ENCODE results near the gene VSTM2B. TPM values are rescaled to one million over a fixed set of nuclear protein-coding genes. Genes with fewer than 3 reads are reported as not detected.

The VSTM2B gene
- total RNA-seq, 2 donors from 2014 or later = not detected

DNA sequence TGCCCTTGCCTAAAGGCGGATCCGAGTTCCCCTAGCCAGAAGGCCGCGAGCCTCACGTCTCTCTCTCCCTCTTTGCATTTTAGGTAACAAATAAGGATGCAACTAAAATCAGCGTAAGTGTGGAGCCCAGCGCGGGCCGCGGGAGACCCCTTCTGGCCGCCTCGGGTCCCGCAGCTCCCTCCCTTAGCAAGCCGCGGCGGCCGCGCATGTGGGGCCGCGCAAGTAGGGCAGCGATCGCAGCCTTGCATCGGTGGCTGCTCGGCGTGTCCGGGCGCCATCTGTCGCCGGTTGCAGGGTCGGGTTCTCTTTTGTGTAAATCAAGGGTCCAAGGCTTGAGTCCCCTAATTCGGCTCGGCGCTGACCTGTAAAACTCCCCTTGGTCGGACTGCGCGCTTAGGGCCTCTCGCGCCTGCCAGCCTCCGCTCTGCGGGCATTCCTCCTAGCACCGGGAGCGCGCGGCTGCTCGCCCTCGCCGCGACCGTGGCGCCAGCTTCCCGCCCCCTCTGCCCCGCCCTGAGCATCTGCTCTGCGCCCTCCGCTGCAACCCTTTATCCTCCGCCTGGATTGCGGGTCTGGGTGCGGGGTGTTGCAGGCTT lies 2.7 kb downstream of the VSTM2B start:
- Histone ChIP-seq H3K36me3 (replicated peaks in 1 of 2; ENCODE audit: insufficient read depth in 1 of 2, low read depth in 2 of 2) (no peaks in the 10 kb centered on the region), H3K9me3 (no peaks in the 10 kb centered on the region), H3K4me1 (peaks cover 41% of the 10 kb centered on the region), H3K27ac (no peak overlapping the region), H3K27me3 (peaks cover 0 to 22% of the 10 kb centered on the region in 2 donors), H3K4me3 (no peak overlapping the region)
- WGBS, 2 donors = 0 to 1% methylated on average over 1 to 57 of the region's 57 CpGs
- intact Hi-C loops (cut with DNase I) = no loop called here
- TF ChIP-seq POLR2A (IDR thresholded peaks at IDR 0.05) = no peak
- TF ChIP-seq, protein P1, sequence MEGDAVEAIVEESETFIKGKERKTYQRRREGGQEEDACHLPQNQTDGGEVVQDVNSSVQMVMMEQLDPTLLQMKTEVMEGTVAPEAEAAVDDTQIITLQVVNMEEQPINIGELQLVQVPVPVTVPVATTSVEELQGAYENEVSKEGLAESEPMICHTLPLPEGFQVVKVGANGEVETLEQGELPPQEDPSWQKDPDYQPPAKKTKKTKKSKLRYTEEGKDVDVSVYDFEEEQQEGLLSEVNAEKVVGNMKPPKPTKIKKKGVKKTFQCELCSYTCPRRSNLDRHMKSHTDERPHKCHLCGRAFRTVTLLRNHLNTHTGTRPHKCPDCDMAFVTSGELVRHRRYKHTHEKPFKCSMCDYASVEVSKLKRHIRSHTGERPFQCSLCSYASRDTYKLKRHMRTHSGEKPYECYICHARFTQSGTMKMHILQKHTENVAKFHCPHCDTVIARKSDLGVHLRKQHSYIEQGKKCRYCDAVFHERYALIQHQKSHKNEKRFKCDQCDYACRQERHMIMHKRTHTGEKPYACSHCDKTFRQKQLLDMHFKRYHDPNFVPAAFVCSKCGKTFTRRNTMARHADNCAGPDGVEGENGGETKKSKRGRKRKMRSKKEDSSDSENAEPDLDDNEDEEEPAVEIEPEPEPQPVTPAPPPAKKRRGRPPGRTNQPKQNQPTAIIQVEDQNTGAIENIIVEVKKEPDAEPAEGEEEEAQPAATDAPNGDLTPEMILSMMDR (IDR thresholded peaks at IDR 0.05) = peak; percentile 34 to 62 (median 42)
- peak; percentile 52 for ATAC-seq
- peak; percentile 32 to 59 (median 40) for DNase-seq

GRCh38 chr19:29528946-29529645 lies 3.3 kb downstream of the VSTM2B start:
- no peak for DNase-seq
- H3K4me3 ChIP-seq = no peak overlapping the region

DNA sequence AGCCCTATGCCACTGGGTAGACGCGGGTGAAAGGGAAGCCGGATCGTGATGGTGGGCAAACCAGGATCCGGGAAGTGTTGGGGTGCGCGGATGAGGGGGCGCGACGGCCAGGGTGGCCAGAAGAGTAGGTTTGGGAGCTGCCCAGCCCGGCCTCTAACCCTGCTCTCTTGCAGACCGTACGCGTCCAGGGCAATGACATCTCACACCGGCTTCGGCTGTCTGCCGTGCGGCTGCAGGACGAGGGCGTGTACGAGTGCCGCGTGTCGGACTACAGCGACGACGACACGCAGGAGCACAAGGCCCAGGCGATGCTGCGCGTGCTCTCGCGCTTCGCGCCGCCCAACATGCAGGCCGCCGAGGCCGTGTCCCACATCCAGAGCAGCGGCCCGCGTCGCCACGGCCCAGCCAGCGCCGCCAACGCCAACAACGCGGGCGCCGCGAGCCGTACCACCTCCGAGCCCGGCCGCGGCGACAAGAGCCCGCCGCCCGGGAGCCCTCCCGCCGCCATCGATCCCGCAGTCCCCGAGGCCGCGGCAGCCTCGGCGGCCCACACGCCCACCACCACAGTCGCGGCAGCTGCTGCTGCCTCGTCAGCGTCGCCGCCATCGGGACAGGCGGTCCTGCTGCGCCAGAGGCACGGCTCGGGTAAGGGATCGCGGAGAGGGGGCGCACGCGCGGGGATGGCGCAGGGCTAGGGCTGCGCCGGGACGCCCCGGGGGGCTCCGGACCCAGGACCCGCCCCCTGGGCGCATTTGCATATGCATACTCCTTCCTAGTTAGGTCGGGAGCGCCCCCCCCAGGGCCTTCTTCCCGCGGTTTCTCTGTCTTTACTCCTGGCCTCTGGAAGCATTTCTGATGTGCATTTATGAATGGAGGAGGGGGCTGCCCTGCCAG lies 4.1 kb downstream of the VSTM2B start:
- DNase-seq = no peak
- peaks cover 0 to 22% of the 10 kb centered on the region in 2 donors for H3K27me3 ChIP-seq
- TF ChIP-seq POLR2A (IDR thresholded peaks at IDR 0.05) = no peak

More at GRCh38 chr19:29528946-29529645, 3.3 kb downstream of the VSTM2B start:
- Histone ChIP-seq H3K27ac (no peak overlapping the region), H3K36me3 (replicated peaks in 1 of 2; ENCODE audit: insufficient read depth in 1 of 2, low read depth in 2 of 2) (no peaks in the 10 kb centered on the region), H3K27me3 (peaks cover 0 to 22% of the 10 kb centered on the region in 2 donors), H3K4me1 (peaks cover 41% of the 10 kb centered on the region), H3K9me3 (no peaks in the 10 kb centered on the region)
- no peak for ATAC-seq
- no peak for TF ChIP-seq POLR2A (IDR thresholded peaks at IDR 0.05)
- TF ChIP-seq, protein P1 (IDR thresholded peaks at IDR 0.05) = no peak
- intact Hi-C loops (cut with DNase I) = no loop called here
- WGBS, 2 donors = 3% methylated on average over 20 to 39 of the region's 39 CpGs

DNA sequence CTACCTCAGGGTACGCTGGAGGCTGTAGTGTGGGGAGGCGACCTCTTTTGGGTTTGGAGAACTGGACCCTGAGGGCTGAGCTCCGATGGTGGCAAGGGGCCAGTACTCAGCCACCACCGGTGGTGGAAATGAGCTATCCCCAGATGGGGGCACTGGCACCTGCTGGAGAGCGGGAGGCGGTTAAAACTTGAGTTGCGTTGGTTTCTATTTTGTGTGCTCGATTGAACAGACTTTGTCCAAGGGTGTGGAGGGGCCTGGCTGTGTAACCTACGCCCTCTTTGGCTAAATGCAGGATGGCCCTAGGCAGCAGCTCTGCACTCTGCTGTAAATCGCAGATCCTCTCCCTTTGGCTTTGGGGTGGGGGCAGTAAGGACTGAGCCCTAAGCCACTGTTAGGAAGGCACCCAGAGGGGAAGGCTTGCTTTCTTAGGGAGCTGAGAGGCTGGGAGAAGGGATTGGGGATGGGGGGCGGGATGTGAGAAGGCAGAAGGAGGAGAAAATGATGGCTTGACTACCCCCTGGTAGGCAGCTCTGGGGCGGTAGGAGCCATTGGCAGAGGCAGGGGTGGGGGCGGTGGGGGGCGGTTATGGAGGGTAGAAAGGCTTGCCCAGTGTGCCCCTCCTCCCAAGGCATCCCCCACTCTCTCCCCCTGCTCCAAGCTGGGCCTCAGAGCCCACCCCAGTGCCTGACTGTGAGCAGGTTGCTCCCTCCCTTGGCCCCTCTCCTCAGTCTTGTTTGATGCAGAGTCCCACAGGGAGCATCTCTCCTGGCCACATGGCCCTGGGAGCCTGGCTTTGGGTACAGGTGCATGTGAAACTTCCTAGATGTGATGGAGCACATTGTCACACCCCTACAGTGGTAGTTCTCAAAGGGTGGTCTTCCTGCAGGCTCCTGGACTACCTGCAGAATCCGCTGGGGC lies 5.0 kb downstream of the VSTM2B start:
- H3K9me3 ChIP-seq = no peaks in the 10 kb centered on the region
- no peak overlapping the region for H3K27ac ChIP-seq
- H3K27me3 ChIP-seq = peaks cover 0 to 22% of the 10 kb centered on the region in 2 donors
- DNase-seq (no peak), ATAC-seq (no peak)
- 18 to 24% methylated on average over 12 to 14 of the region's 15 CpGs for WGBS, 2 donors
- intact Hi-C loops (cut with DNase I) = no loop called here
- TF ChIP-seq, protein P1 (IDR thresholded peaks at IDR 0.05) = no peak
- TF ChIP-seq POLR2A (IDR thresholded peaks at IDR 0.05) = no peak
- H3K4me3 ChIP-seq = no peak overlapping the region
- peaks cover 37% of the 10 kb centered on the region for H3K4me1 ChIP-seq
- no peaks in the 10 kb centered on the region for H3K36me3 ChIP-seq (replicated peaks in 1 of 2; ENCODE audit: insufficient read depth in 1 of 2, low read depth in 2 of 2)

More for the DNA sequence above, 4.1 kb downstream of the VSTM2B start:
- no peak for ATAC-seq
- Histone ChIP-seq H3K4me1 (peaks cover 41% of the 10 kb centered on the region), H3K27ac (no peak overlapping the region), H3K4me3 (no peak overlapping the region), H3K9me3 (no peaks in the 10 kb centered on the region), H3K36me3 (replicated peaks in 1 of 2; ENCODE audit: insufficient read depth in 1 of 2, low read depth in 2 of 2) (no peaks in the 10 kb centered on the region)
- intact Hi-C loops (cut with DNase I) = no loop called here
- 2 to 3% methylated on average over 13 to 99 of the region's 100 CpGs for WGBS, 2 donors
